Prostate gland (tissue), 2 donors: ENCODE measurements around the gene ELN.

Experiments
- CTCF ChIP-seq, 4 experiments: fragments of 200-600 bp in 2 of 4; fragments of 450-650 bp in 2 of 4; sonication (generic) in 2 of 4; IDR thresholded peaks; 1 replicate in 3 of 4; 2 replicates in 1 of 4; pipeline ENCODE4 v1.5.1; 2016 to 2019; ENCODE audit warnings: antibody characterized with exemption in 4 of 4, mild to moderate bottlenecking in 2 of 4, moderate library complexity in 2 of 4
- POLR2A ChIP-seq: fragments of 450-650 bp; IDR thresholded peaks from one replicate; pipeline ENCODE4 v1.6.1; 2016; ENCODE audit warnings: antibody characterized with exemption, mild to moderate bottlenecking
- POLR2AphosphoS5 ChIP-seq: sonication (generic); formaldehyde crosslinking; IDR thresholded peaks from one replicate; pipeline ENCODE4 v1.6.1; 2017; ENCODE audit warnings: antibody characterized with exemption

DNA sequence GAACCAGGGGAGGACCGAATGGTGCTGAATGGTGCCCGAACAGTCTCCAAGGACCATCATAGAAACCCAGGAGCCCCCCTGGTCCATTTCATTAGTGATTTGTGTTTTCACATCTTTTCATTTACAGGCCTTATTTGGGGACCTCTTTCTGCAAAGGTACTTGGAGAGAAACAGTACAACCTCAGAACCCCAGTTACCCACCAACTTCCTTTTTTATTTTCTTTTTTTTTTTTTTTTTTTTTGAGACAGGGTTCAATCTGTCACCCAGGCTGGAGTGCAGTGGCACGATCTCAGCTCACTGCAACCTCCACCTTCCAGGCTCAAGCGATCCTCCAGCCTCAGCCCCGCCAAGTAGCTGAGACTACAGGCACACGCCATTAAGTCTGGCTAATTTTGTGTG lies 13.0 kb upstream of the ELN start:
- TF ChIP-seq POLR2A (no peak), CTCF (IDR thresholded peaks at IDR 0.05) (no peak), POLR2AphosphoS5 (no peak)
